ENCODE measurements around the gene CACNA1F.
A peak's percentile ranks its signal among the peaks of the same experiment; 100 is the strongest.

The CACNA1F gene

DNA sequence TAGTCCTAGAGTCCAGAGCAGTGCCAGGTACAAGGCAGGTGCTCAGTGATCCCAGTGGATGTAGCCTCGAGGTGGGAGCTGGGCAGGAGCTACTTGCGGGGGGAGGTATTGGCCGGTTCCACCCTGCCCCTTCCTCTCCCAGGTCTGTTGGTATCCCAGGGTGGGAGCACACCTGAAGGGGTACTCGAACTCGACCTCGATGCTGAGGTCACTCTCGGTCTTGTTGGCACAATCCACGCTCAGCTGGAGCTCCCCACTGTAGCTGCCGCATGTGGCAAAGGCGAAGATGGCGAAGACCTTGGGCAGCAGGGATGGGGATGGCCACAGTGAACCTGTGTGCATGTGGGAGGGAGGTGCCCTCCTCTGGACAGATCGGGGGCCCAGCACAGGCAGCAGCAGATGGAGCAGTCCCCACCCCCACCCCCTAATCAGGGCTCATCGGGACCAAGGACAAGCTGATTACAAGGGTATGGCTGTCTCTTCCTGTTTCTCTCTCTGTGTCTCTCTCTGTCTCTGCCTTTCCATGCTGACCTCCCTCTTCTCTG, 35.5 kb downstream of the CACNA1F start:
- DNase-seq (ENCODE audit: low read depth), result no peak

DNA sequence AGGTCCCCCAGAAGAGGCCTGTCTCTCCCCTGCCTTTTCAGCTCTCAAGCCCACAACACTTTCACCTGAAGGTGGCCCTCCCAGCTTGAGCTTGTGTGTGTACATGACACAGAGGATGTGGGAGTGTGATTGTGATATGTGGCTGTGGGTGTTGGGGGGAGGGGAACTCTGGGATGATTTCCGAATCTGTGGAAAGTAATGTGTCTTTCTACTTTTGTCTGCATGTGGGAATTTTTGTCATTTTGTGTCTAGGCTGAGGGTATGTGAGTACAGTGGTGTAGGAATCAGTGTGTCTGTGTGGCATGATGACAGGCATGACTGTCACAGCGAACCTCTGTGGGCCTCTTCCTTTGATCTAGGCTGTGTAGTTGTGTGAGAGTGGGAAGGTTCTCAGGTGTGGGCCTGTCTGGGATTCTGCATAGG, 39.6 kb downstream of the CACNA1F start:
- DNase-seq (ENCODE audit: low read depth), result no peak

DNA sequence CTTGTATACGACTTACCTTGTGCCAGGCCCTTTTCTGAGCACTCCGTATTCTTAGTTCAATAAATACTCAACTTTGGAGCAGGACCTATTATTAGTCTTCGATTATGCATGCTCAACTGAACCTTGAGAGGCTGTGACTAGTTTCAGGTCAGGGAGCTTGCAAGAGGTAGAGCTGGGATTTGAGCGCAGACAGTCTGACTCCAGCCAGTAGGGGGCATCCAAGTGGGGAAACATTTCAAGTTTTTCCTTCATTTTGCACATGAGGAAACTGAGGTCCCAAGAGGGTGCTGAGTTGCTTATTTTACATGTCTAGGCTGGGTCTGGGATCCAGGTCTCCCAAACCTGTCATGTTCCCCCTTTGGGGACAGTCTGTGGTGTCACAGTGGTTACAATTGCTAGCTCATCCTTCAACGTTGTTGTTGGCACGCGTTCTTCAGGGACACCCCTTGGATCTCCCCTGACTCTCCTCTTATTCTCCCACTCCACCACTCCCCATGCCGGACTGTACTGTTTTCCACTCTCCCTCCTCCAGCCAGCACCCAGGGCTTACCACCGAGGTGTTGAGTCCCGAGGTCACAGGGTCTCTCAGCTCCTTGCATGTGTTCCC, 40.3 kb downstream of the CACNA1F start:
- DNase-seq (ENCODE audit: low read depth), result no peak

DNA sequence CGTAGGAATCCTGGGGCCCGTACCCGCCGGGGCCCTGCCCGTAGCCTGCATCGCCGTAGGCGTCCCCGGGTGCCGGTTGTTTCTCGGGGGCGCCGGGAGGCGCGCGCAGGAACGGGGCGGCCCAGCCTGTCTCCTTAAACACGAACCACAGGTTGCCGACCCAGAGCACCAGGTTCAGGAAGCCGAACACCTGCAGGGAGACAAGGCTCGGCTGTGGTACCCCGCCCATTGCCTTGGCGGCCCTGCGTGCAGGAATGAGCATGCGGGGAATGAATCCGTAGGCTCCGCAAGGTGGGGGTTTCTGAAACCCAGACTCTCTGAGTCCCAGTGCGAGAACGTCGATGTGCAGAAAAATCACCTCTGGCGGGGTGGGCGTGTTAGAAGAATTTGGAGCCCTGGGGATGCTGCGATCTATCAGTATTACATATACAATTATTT, 41.5 kb downstream of the CACNA1F start:
- DNase-seq (ENCODE audit: low read depth), result no peak

DNA sequence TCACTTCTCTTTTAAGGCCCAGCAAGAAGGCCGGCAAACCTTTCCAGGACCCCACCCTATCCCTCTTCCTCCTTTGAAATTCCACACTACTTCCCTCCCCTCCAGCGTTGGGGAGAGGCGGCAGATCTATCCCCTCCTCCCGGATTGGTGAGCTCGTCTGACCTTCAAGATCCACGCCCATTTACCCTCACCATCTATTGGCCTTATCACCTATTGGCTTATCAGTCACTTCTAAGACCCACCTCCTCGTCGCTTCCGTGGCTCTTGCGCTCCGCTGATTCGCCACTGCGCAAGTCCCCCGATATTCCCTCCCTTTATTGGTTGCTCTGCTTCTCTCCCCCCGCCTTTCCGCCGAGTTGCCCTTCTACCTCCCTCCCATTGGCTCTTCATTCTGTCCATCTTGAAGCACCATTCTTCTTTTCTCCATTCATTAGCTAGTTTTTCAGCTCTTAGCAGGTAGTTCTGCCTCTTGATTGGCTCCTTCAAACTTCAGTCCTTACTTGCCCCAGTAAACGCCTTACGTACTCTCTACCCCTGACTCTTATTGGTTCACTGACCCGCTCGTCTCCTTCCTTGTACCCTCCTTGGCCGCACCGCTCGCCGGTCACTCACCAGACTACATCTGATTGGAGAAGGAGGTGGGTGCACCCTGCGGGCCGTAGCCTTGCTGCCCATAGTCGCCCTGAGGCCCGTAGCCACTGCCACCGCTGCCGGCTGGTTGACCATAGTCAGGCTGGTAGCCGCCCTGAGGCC, 42.1 kb downstream of the CACNA1F start:
- DNase-seq (ENCODE audit: low read depth), result peak; percentile 72

DNA sequence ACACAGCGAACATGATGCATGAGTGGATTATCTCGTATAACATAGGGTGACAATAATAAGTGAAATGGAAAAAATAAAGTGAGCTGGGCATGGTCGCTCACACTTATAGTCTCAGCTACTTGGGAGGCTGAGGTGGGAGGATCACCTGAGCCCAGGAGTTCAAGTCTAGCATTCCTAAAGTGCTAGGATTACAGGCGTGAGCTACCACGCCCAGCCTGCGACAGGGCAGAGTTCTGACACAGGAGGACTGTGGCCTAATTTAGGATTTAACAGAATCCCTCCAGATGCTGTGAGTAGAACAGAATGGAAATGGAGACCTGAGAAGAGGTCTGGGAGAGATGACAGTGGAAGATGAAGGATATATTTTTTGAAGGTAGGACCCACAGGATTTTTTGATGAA, 43.5 kb downstream of the CACNA1F start:
- DNase-seq (ENCODE audit: low read depth), result no peak

DNA sequence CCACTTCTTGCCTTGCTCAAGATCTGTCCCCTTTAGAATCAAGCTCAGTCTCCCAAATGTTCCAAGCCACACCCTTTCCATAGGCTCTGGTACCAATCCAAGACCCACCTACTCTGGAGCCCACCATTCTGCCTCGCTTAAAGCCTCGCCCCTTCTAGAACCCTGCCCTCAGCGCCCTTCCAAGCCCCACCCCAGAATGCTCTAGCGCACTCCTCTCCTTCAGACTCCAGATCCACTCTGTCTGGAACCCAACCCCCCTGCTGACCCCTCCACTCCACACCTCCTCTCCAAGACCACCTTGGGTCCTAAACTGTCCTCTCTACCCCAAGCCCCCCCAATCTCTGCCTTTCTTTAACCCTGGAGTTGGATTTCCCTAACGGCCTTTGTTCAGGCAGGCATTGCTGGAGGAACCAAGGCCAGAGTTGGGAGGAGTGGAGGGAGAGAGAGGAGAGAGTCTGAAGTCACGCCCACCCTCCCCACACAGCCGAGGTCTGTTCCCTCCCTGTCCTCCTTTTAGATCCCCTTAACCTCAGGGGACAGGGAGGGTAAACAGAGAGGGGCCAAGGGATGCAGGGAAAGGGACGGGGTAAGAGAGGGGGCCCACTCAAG, 44.6 kb downstream of the CACNA1F start:
- DNase-seq (ENCODE audit: low read depth), result no peak

DNA sequence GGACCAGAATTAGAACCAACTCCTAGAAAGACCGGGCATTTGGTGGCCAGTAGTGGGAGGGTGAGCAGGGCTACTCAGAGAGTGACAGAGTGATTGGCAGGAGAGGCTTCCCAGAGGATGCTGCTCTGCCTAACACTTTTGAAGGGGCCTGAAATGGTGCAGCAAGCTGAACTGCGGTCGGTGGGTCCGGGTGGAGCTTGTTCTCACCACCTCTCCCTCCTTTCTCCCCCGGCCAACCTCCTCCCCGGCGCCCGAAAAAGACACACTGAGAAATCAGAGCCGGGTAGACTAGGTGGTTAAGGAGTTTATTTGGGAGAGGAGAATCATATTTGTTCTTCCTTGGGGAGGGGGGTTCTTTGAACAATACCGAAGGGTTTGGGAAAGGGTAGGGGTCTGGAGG, 45.6 kb downstream of the CACNA1F start:
- no peak for DNase-seq (ENCODE audit: low read depth)

DNA sequence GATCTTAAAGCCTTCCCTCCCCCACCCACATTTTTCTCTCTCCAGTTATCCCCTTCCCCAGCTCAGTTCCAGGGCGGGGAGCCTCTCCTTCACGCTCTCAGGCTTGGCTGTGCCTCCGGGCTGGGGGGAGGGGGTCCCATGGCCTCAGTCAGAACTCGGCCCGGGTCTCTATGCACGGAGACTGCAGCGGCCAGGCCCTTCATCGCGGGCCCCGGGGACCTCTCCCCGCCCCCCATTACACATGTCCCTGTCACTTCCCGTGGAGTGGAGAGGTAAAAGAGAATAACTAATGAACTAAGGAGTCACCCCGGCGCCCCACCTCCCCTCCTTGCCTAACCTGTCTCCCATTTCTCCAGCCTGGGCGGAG, 46.1 kb downstream of the CACNA1F start:
- DNase-seq (ENCODE audit: low read depth), result no peak

DNA sequence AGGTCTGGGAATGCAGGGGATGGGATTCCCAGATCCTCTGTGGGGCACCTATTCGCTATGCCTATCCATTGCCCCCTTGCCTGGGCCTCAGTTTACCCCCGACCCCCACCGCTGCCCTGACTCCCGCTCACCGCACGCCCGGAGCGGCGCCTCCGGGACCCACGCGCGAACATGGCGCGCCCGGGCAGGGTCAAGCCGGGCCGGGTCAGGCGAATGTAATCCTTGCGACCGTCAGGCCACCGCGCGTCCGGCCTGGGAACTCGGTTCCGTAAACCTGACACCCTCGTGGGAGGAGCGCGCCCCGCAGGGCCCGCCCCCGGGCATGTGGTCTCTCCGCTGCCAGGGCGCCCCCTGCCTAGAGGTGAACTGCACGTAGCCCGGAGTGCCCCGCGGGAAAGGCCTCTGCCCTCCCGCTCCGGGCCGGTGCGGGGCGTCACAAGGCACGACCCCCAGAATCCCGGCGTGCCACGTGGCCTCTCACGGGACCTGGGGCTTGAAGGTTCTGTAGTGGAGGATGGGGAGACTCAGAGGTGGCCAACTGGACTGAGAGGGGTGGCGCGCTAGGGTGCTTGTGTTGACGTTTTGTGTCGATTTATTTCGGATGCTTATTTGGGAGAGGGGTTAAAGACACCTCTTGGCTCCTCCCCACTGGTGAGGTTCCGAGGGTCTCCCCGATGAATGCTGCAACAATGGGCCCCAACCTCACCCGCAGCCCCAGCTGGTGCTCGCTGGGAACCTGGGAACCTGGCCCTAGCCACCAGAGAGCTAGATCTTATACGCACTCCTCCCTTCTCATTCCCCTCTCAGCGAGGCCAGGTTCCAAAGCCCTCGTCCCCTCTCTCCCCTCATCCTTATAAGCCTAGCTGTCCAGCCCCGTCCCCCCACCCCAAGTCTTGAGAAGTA, 46.8 kb downstream of the CACNA1F start, which contains the start of gene PRICKLE3:
TSS of gene PRICKLE3 (minus strand) at position 249 of the 903 bp plus-strand sequence. CDS start at position 173, 76 bp downstream.
- peak; percentile 66 for DNase-seq (ENCODE audit: low read depth)

DNA sequence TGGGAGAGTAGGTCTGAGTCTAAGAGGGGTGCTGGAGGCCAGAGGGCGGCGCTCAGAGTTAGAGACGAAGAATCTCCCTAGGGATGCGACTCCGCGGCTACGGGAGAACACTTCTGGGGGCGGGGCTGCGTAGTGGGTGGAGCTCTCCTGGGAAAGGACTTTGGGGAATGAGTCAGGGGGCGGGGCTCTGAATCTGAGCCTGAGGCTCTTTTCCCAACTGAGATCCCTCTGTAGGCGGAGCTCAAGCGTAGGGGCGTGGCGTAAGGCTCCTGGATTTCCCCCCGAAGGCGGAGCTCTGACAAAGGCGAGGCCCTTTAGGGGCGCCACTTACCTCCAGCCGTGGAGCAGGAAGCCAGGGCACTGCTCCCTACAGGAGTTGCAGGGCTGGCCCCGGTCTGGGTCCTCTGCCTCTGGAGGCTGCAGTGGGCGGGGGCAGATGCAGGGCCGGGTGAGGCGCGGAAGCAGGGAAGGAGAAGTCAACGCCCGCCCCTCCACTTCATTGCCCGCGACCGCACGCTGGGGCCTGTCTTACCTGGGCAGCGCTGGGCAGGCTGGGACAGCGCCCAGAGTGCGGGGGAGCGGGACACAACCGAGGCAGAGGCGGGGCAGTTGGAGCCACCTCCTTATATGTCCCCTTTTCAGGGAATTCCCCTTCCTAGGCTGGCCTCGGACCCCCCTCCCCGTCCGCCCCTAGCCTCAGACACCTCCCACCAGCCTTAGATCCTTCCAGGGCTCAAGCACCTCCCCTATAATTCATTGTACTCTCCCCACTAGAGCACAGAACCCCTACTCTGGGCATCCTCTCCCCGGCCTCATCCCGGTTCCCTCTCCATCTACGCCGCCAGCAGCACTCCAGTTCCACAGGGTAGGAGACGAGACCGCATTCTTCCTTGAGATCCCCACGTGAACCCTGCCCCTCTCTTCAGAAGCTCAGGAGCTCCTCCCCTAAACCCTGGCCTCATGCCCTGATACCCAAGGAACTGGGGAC, 48.6 kb downstream of the CACNA1F start:
- no peak for DNase-seq (ENCODE audit: low read depth)

DNA sequence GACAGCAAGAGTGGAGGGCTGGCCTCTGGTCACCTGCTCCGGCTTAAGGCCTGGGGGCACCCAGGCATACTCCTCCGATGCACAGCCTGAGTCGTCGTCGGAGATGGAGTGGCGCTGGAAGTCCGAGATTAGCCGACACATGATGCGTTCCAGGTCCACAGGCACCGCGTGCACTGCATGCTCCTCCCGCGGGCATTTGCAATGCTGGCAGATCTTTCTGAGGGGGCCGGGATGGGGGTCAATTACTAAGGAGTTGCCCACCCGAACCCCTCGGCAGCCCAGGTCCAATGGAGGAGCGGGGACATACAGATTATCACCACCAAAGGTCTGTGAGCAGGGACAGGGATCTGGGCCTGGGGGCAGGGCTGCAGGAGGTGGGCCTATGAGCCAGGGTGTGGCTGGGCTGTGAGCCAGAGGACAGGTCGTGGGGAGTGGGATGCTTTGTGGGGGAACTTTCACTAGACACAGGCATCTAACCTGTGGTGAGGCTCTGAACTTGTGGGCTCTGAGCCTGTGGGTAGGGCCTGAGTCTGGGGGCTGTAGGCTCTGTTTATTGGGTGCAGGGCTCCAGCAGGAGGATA, 49.3 kb downstream of the CACNA1F start:
- no peak for DNase-seq (ENCODE audit: low read depth)

DNA sequence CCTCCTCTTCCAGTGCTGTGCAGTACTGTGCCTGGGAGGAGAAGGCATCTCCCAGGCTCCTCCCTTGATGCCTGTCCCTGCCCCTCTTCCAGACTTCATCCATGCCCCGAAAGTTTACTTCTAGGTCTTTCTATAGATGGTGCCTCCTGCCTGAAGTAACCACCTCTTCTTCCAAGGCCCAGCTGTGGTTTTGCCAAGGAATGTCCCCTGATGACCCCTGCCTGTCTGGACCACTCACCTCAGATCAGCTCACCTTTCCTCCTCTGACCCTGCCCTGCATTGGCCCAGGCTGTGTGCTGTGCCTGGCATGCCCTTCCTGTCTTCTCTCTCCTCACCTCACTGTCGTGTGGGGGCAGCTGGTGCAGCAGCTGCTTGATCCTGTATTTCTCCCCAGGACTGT, 53.8 kb downstream of the CACNA1F start:
- no peak for DNase-seq (ENCODE audit: low read depth)

DNA sequence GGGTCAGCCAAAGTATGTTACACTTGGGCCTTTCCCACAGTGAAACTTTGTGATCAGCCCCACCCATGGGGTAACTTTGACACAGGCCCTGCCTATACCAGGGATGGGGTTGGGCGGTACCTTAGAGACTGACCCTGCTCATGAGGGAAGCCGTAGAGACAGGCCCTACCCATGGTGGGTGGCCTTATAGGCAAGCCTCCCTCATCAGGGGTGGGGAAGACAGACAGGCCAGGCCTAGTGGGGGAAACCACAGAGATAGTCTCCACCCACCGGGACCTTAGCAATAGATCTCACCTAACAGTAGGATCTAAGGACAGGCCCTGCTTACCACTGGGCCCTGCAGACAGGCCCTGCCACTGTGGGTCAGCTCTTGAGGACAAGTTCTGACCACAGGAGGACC, 54.6 kb downstream of the CACNA1F start:
- no peak for DNase-seq (ENCODE audit: low read depth)

DNA sequence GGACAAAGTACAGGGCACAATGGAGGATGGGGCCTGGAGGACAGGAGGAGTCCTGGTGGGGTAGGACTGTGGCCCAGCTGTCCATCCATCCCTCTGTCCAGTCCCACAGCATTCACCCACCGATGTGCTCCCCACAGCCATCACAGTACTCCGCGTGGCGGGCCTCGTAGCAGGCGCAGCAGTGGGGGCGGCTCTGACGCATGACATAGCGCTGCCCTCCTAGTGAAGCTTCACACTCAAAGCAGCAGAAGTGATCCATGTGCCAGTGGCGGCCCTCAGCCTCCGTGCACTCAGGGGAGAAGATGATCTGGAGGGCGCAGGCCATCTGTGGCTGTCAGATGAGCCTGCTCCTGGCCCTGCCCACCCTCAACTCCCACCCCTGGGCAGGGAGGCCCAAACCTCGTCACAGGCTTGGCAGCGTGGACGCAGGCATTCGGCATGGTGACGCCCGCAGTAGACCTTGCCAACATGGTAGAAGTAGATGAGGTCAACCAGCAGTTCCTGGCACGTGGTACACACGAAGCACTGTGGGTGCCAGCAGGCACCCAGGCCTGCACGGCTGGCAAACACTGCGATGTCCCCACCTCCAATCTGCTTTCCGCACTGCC, 55.2 kb downstream of the CACNA1F start:
- DNase-seq (ENCODE audit: low read depth), result no peak

DNA sequence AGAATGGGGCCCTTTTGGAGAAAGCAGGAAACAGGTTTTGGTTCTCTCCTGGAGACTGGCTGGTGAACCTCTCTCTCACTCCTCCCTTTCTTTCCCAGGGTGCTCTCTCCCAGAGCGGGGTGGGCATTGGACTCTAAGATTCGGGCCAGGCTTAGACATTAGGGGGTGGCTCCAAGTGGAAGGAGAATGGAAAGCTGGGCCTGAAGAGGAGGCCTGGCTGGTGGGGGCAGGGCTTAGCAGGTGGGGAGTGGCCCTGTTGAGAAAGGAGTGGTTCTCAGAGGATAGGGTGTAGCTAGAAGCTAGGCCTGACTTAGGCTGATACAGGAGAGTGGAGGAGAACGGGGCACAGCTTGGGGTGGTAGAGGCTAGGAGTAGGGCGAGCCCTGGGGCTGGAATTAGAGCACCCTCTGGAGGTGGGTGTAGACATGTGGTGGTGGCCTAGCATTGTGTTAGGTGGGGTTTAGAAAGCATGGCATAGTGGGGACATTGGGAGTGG, 55.8 kb downstream of the CACNA1F start:
- no peak for DNase-seq (ENCODE audit: low read depth)

DNA sequence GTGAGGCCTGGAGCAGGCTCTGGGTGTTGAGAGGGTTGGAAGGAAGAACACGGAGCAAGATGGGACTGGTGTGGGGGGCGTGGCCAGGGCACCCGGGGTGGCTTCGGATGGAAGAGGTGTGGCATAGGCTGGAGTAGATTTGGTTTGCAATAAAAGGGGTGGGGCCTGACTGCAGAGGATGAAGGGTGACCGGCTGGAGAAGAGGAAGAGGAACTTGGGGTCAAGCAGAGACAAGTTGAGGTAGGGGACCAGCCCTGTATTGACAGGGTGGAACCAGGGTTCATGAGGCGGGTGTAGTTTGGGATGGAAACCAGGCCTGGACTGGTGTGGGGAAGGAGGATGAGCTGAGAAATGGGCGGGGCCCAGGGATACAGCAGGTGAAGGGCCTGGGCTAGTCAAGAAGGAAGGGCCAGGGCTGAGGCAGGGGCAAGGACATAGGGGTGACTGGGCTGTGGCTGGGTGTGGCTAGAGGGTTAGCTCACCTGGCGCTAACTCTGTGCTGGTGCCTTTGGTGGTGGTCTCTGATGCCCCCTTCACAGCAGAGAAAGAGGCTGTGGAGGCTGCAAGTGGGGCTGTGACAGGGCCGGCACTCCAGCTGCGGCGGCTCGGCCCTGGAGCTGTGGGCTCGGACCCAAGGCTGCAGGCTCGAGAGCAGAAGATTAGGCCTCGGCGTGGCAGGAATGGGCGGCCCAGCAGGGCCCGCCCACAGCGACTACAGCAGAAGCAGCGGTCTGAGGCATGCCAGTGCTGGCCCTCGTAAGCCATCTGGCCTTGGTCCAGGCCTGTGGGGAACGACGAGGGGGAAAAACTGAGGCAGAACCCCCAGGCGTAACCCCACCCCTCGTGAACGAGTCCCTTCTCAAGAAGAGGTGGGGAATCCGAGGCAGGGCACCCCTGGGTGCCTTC, 56.5 kb downstream of the CACNA1F start:
- no peak for DNase-seq (ENCODE audit: low read depth)

DNA sequence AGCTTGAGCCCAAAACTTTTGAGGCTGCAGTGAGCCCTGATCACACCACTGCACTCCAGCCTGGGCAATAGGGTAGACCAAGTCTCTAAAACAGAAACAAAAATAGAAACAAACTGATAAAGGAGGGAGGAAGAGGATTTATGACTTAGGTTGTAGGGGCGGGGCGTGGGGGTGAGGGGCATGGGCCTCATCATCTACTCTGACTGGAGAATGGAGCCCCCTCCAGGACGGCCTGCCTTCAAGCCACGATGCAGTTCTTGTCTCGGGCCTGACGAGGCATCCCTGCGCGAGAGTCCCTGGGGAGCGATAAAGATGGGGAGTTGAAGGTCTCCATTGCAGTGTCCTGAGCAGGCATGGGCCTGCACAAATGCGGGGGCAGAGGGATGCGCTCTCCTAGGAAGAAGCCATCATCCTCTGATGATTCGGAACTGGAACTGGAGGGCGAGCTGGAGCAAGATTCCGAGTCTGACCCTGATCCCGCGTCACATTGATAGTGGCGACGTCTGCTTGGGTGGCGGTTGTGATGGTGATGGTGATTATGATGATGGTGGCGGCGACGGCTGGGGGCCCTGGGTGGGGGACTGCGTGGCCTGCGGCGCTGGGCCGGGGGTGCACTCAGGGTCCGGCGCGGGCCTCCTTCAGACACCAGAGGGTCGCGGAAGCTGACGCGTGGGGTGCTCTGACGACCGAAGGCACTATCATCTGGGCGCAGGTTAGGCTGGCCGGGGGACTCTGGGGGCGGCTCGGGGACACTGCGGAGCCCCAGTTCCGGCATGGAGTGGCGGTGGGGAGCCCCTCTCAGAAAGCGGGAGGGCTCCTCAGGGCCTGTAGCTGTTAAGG, 57.5 kb downstream of the CACNA1F start:
- no peak for DNase-seq (ENCODE audit: low read depth)

All from stimulated activated CD8-positive, alpha-beta memory T cell treated with anti-CD3 and anti-CD28 coated beads, Interleukin-12 subunit alpha, Interleukin-12 subunit beta, amount 100 ng/mL, for 1 hour (primary cell).